ENCODE data around the gene TM9SF4.
A peak's percentile ranks its signal among the peaks of the same experiment; 100 is the strongest.
"Not testable (repeated sequence)": the region's sequence is repeated elsewhere in the genome, so short reads cannot be mapped to it uniquely, and the experiment has no call there.

TM9SF4 gene

GRCh38 chr20:32155017-32155981, 45.8 kb downstream of the TM9SF4 start:
- peak in 1 of 3 experiments; percentile 24 for DNase-seq (ENCODE audit: low read depth in 3 of 3)

DNA sequence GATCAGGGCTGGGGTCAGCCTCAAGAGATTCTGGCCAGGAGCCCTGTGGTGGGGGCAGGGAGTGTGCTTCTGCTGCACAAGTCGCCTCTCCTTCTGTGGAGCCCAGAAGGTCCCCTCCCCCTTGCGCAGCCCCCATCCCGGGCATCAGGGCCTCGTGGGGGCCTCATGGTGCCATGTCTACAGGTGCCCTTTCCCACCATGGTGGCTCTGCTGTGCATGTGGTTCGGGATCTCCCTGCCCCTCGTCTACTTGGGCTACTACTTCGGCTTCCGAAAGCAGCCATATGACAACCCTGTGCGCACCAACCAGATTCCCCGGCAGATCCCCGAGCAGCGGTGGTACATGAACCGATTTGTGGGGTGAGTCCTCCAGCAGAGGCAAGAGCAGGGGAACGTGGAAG, 48.1 kb downstream of the TM9SF4 start:
- no peak for DNase-seq (ENCODE audit: low read depth in 3 of 3)

GRCh38 chr20:32158351-32158750, 48.8 kb downstream of the TM9SF4 start:
- DNase-seq (ENCODE audit: low read depth in 3 of 3): no peak

- DNase-seq (ENCODE audit: low read depth in 3 of 3): no peak
Observed at GRCh38 chr20:32158943-32159660, 49.6 kb downstream of the TM9SF4 start.

DNA sequence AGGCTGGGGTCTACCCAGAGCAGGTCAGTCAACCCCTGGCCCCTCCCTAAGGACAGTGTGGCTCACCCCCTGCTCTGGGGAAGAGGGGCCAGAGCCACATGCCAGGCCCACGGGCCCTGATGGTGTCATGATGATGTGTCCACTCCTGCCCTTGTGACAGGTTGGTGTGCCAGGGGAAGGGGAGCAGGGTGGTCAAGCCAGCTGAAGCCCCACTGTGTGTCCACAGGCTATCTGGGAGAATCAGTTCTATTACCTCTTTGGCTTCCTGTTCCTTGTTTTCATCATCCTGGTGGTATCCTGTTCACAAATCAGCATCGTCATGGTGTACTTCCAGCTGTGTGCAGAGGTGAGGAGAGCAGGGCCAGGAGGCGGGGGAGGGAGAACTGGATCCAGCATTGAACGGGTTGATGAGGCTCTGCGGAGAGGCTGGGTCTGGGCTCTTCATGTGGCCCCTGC, 50.3 kb downstream of the TM9SF4 start:
- DNase-seq (ENCODE audit: low read depth in 3 of 3): no peak

- no peak for DNase-seq (ENCODE audit: low read depth in 3 of 3)
Observed at GRCh38 chr20:32160341-32160740, 50.8 kb downstream of the TM9SF4 start.

DNA sequence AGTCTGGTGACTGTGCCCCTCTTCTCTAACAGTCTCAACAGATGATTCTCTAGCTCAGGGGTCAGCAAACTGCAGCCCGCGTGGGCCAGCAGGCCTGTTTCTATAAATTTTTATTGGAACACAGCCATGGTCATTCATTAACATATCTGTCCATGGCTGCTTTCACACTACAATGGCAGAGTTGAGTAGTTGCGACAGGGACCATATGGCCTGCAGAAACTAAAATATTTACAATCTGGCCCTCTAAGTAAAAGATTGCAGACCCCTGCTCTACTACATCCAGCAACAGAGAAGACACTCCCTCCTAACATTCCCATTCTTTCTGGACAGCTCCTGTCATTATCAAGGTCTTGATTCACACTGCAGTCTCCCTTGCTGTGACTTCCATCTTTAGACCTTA, 52.8 kb downstream of the TM9SF4 start:
- no peak for DNase-seq (ENCODE audit: low read depth in 3 of 3)

- DNase-seq (ENCODE audit: low read depth in 3 of 3): no peak
Observed at GRCh38 chr20:32163951-32164350, 54.4 kb downstream of the TM9SF4 start.

- DNase-seq (ENCODE audit: low read depth in 3 of 3): no peak
Observed at GRCh38 chr20:32164984-32165735, 55.6 kb downstream of the TM9SF4 start.

GRCh38 chr20:32165836-32166545, 56.5 kb downstream of the TM9SF4 start:
- no peak for DNase-seq (ENCODE audit: low read depth in 3 of 3)

- no peak for DNase-seq (ENCODE audit: low read depth in 3 of 3)
Observed at GRCh38 chr20:32167552-32167951, 58.0 kb downstream of the TM9SF4 start.

- no peak for DNase-seq (ENCODE audit: low read depth in 3 of 3)
Observed at GRCh38 chr20:32168184-32168910, 58.8 kb downstream of the TM9SF4 start.

- DNase-seq (ENCODE audit: low read depth in 3 of 3): not testable (repeated sequence)
Observed at GRCh38 chr20:32177696-32178095, 68.2 kb downstream of the TM9SF4 start.

DNA sequence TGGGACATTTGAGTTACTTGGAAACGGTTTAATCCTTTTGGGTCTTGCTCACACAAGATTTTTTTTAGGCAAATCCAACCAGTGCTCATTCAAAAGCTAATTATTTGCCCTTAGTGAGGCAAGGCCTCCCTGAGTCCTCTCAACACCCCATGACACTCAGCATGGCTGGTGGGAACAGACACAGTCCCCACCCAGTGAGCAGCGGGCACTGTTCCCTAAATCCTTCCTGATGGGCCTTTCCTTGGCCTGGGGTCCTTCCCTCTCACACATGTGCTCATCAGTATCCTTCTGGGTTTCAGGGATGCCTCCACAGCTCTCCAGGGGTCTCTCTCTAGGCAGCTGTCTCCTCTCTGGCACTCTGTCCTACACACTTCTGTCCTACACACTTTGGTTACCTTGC, 70.0 kb downstream of the TM9SF4 start:
- no peak for DNase-seq (ENCODE audit: low read depth in 3 of 3)

DNA sequence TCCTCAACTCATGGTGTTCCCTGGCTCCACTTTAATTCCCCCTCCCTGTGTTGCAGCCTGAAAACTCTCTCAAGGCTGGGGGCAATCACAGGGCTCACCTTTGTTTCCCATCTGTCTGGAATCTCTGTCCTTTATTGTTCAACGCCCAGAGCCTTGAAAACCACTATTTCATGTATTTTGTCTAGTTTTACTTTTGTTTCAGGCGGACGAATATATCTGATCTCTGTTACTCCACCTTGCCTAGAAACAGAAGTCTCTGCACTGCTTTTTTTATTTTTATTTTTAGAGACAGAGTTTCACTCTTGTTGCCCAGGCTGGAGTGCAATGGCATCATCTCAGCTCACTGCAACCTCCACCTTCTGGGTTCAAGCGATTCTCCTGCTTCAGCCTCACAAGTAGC, 70.4 kb downstream of the TM9SF4 start:
- DNase-seq (ENCODE audit: low read depth in 3 of 3): no peak

DNA sequence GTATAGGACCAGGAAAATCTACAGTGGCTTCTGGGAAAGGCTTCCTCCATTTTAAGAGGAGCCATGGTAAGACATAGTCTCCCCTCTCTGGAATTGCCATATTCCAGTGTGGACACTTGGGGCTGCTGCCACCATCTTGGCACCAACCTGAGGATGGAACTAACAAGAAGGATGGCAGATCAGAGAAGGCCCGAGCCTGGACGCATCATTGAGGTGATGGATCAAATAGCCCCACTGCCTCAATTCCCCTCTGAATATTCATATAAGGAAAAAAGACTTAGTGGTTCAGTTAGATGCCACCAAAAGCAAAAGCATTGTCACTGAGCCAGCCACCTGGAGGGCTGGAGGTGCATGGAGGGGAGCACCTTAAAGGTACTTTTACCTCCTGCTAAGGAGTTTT, 72.1 kb downstream of the TM9SF4 start:
- no peak for DNase-seq (ENCODE audit: low read depth in 3 of 3)

DNA sequence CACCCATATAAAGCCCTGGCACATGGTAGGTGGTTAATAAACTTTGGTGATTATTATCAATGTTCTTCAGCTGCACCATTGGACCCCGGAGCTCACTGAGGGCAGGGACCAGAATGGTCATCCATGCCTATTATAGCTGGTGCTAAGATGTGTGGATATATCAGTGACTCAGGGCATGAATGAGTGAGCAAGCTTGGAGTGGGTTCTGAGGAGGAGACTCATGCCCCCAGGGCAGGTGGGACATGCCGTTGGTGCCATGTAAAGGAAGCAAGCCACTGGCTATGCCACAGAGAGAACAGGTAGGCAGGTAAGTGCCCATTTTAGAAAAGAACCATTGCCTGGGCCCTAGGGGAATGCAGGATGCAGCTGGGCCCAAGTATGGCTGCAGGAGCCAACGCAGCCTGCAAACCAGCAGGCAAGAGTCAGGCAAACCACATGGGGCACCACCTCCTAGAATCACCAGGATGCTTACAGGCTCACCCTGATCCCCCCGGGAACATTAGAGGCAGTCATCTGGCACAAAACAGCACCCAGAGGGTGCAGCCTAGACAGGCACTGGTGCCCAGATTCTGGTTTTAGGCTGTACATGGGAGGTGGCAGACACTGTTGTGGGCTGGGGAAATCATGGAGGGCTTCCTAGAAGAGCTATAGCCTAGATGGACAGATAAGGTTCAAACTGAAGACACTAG, 74.6 kb downstream of the TM9SF4 start:
- DNase-seq (ENCODE audit: low read depth in 3 of 3): no peak

DNA sequence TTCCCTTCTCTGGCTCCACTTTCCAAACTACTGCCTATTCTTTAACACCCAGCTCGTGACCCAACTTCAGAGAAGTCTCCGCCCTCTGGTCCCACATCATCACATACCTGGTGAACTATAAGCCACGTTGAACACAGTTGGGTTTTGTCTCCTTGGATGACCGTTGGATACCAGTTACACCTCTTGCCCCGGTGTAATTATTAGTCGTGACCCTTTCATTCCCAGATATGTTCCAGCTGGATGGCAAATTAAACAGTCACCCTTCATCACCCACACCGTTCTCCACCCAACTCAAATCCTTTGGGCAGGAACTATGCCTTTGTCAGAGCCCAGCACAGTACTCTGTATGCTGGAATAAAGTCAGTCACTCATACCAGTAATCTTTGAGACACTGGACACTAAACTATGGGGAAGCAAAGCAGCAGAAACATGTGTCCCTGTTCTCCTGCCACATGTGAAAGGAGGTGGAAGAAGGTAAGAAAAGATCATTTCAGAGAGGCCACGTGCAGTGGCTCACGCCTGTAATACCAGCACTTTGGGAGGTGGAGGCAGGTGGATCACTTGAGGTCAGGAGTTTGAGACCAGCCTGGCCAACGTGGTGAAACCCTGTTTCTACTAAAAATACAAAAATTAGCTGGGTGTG, 75.6 kb downstream of the TM9SF4 start:
- DNase-seq (ENCODE audit: low read depth in 3 of 3): no peak

GRCh38 chr20:32186506-32186905, 77.0 kb downstream of the TM9SF4 start:
- DNase-seq (ENCODE audit: low read depth in 3 of 3): no peak

All from stimulated activated CD4-positive, alpha-beta T cell treated with anti-CD3 and anti-CD28 coated beads, TNF-alpha, amount 100 ng/mL, for 24 hours (primary cell).